ENCODE data around the gene LSM11.

LSM11 gene

DNA sequence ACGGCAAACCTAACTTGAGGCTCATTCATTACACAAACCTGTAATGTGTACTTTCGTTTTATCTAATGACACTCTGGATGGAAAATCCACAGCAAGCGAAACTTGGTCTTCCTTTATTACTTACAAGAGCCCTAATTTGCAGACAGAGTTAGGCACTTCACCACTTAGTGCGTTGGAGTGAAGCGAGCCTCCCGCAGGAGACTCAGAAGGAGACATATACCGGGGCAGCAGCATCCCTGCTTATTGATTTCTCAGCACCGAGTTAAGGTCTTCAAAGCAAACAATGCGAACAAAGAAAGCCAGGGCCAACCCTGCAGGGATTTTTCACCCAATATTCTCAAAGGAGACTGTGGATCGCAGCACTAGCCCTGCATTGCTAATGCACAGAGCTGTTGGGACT, 28.6 kb downstream of the LSM11 start:
- DNase-seq = no peak

DNA sequence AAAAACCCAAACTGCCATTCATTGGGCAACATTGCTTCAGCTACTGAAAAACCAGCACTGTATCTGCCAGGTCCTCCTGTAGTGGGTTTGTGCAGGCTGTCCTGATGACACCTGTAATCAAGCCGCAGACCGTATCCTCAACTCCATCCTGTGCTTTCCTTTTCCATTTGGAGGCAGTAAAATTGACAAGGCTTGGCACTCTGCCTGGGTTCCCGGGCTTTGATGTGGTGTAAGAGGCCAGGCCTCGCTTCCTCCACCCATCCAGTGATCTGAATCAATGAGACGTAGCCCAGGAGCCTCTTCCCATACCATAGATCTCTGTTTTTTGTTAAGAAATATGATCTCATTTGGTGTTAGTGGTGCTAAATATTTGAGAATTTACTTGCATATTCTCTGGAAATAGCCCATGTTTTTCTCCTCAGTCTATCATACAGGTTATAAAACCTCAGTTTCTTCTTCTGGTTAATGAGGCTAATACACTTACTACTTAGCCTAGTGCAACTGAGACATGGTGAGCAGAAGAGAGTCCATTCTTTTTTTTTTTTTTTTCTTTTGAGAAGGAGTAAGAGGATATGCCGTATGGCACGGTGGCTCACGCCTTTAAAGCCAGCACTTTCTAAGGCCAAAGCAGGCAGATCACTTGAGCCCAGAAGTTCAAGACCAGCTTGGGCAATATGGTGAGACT, 34.8 kb downstream of the LSM11 start:
- DNase-seq = no peak

- DNase-seq = no peak
Observed at GRCh38 chr5:157779221-157779620, 35.7 kb downstream of the LSM11 start.

- DNase-seq = no peak
Observed at GRCh38 chr5:157785801-157786200, 42.3 kb downstream of the LSM11 start.

- DNase-seq = no peak
Observed at GRCh38 chr5:157793301-157793700, 49.8 kb downstream of the LSM11 start.

DNA sequence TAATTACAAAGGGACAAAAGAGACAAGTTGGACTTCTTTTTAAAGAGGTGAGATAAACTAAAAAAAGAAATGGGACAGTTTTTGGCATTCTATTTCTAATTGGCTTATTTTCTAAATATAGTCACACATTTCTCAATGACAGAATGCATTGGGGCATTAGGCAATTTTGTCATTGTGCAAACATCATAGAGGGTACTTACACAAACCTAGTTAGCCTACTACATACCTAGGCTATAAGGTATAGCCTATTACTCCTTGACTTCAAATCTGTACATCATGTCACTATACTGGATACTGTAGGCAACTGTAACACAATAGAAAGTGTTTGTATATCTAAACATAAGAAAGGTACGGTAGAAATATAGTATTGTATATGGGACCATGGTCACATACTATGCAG, 56.1 kb downstream of the LSM11 start:
- no peak for DNase-seq

- DNase-seq = no peak
Observed at GRCh38 chr5:157800137-157800536, 56.6 kb downstream of the LSM11 start.

DNA sequence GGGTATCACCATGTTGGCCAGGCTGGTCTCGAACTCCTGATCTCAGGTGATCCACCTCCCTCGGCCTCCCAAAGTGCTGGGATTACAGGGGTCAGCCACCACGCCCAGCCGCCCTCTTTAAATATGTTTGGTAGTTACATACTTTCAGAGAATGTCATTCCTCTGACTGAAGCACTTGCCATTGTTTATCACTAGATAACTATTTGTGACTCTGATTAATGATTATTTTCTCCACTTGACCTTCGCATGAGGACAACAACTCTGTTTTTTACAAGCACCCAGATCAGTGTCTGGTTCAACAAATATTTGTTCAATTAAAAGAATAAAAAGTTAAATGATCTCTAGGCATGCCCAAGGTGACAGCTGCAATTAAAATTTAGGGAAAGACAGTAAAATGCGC, 59.2 kb downstream of the LSM11 start:
- DNase-seq = no peak

GRCh38 chr5:157808043-157808442, 64.5 kb downstream of the LSM11 start:
- no peak for DNase-seq

Data from central memory CD4-positive, alpha-beta T cell (primary cell).